HCT116 (cell line): Measurements from ENCODE around the gene SLC1A4. TPM values are rescaled to one million over a fixed set of nuclear protein-coding genes. Genes with fewer than 3 reads are reported as not detected.

Experiments used
- ATAC-seq: fragments of 200-7000 bp; cut with Tn5 transposase; 2 replicates; pipeline ENCODE4 v1.9.1; 2020; ENCODE audit warnings: mild to moderate bottlenecking, moderate library complexity
- BruUV-seq: library from RNA; stranded (reverse); fragments of 400-500 nt; replicated peaks from 2 replicates; lab custom pipeline; 2021; lab: Mats Ljungman, UMichigan
- CTCF ChIA-PET: fragments of 300-600 bp; sonication (Branson Sonifier 250); formaldehyde crosslinking; loops from one replicate; lab custom pipeline; 2021; ENCODE audit warnings: antibody characterized with exemption; lab: Charles Lee
- POLR2A ChIA-PET: fragments of 300-600, 350-600 bp; sonication (Branson Sonifier 250); formaldehyde crosslinking; loops from one replicate; lab custom pipeline; 2021; ENCODE audit warnings: antibody characterized with exemption; lab: Charles Lee
- RAD21 ChIA-PET, 2 experiments: fragments of 300-600 bp; sonication (Branson Sonifier 250); formaldehyde crosslinking; loops; one replicate each; lab custom pipeline; 2023; ENCODE audit warnings: low total read pairs in 2 of 2; ENCODE audit not compliant: uncharacterized antibody in 2 of 2, unreplicated experiment in 2 of 2, low non-redundant PET in 1 of 2; lab: Charles Lee
- DNase-seq: peaks from one replicate; pipeline ENCODE4 v3.0.0-alpha.2; 2010; ENCODE audit warnings: low read depth, low spot score
- H2AFZ ChIP-seq: fragments of 200-600 bp; shearing (Covaris generic), sonication (generic); 2 replicates; pipeline ENCODE4 v1.6.1; 2017; ENCODE audit warnings: low read depth, mixed run types, mixed read lengths, antibody characterized with exemption, low read length; ENCODE audit not compliant: poor library complexity, severe bottlenecking
- H3K27ac ChIP-seq: 2 replicates; pipeline ENCODE4 v1.5.1; 2012; ENCODE audit warnings: low read depth, low read length
- H3K27me3 ChIP-seq: fragments of 200-600 bp; sonication (generic); 2 replicates; pipeline ENCODE4 v1.6.1; 2016; ENCODE audit warnings: mixed run types, low read length, mixed read lengths; ENCODE audit not compliant: insufficient read depth
- H3K36me3 ChIP-seq, 2 experiments: fragments of 200-500 bp in 1 of 2; fragments of 200-600 bp in 1 of 2; sonication (Bioruptor generic) in 1 of 2; sonication (generic) in 1 of 2; 2 replicates each; pipeline versions ENCODE4 v1.5.1 to v1.6.1; 2014 to 2016; ENCODE audit warnings: low read length in 2 of 2, inconsistent platforms in 1 of 2, mixed read lengths in 1 of 2, mixed run types in 1 of 2; ENCODE audit not compliant: insufficient read depth in 2 of 2, control insufficient read depth in 1 of 2
- H3K4me1 ChIP-seq, 2 experiments: fragments of 200-600 bp in 1 of 2; sonication (generic) in 1 of 2; 2 replicates each; pipeline versions ENCODE4 v1.5.1 to v1.6.1; 2012 to 2017; ENCODE audit warnings: low read length in 2 of 2, inconsistent platforms in 1 of 2, mild to moderate bottlenecking in 1 of 2, mixed read lengths in 1 of 2, mixed run types in 1 of 2, moderate library complexity in 1 of 2; ENCODE audit not compliant: insufficient read depth in 2 of 2, control insufficient read depth in 1 of 2
- H3K4me2 ChIP-seq: fragments of 200-600 bp; sonication (generic); 2 replicates; pipeline ENCODE4 v1.6.1; 2017; ENCODE audit warnings: mixed run types, low read length, mixed read lengths
- H3K4me3 ChIP-seq, 2 experiments: fragments of 200-600 bp in 1 of 2; sonication (generic) in 1 of 2; replicated peaks in 1 of 2; 2 replicates each; pipeline ENCODE4 v1.5.1; 2011 to 2016; ENCODE audit warnings: low read length in 2 of 2, control low read depth in 1 of 2, low read depth in 1 of 2, mild to moderate bottlenecking in 1 of 2, mixed read lengths in 1 of 2, mixed run types in 1 of 2
- H3K79me2 ChIP-seq: fragments of 200-600 bp; sonication (generic); 2 replicates; pipeline ENCODE4 v1.6.1; 2017; ENCODE audit warnings: mild to moderate bottlenecking, mixed run types, low read length, moderate library complexity, mixed read lengths; ENCODE audit not compliant: insufficient read depth
- H3K9ac ChIP-seq: fragments of 200-600 bp; sonication (generic); 2 replicates; pipeline ENCODE4 v1.6.1; 2016; ENCODE audit warnings: low read length, mixed read lengths
- H3K9me2 ChIP-seq: fragments of 200-600 bp; sonication (generic), shearing (Covaris generic); 2 replicates; pipeline ENCODE4 v1.6.1; 2017; ENCODE audit warnings: mixed run types, mild to moderate bottlenecking, moderate library complexity; ENCODE audit not compliant: insufficient read depth
- H3K9me3 ChIP-seq, 2 experiments: fragments of 200-500 bp in 1 of 2; fragments of 200-600 bp in 1 of 2; sonication (Bioruptor generic) in 1 of 2; sonication (generic) in 1 of 2; 2 replicates each; pipeline ENCODE4 v1.6.1; 2014 to 2017; ENCODE audit warnings: low read length in 2 of 2, mixed read lengths in 2 of 2, inconsistent platforms in 1 of 2, low read depth in 1 of 2, mild to moderate bottlenecking in 1 of 2, mixed run types in 1 of 2, moderate library complexity in 1 of 2; ENCODE audit not compliant: control insufficient read depth in 1 of 2, insufficient read depth in 1 of 2
- H4K20me1 ChIP-seq: fragments of 200-600 bp; sonication (generic), shearing (Covaris generic); 2 replicates; pipeline ENCODE4 v1.6.1; 2017; ENCODE audit warnings: mixed run types, mild to moderate bottlenecking, moderate library complexity; ENCODE audit not compliant: insufficient read depth
- ATF3 ChIP-seq: IDR thresholded peaks from 2 replicates; pipeline ENCODE4 v1.6.1; 2012
- EZH2phosphoT487 ChIP-seq: fragments of 200-600 bp; IDR thresholded peaks from 2 replicates; pipeline ENCODE4 v1.6.1; 2018; ENCODE audit warnings: antibody characterized with exemption, borderline replicate concordance
- JUND ChIP-seq: IDR thresholded peaks from 2 replicates; pipeline ENCODE4 v1.6.1; 2012
- MAX ChIP-seq: IDR thresholded peaks from 2 replicates; pipeline ENCODE4 v1.6.1; 2012
- SIN3A ChIP-seq: IDR thresholded peaks from 2 replicates; pipeline ENCODE4 v1.6.1; 2012; ENCODE audit warnings: low read depth
- TCF7L2 ChIP-seq: IDR thresholded peaks from 2 replicates; pipeline ENCODE4 v1.7.0; 2011; ENCODE audit warnings: borderline replicate concordance, inconsistent platforms; ENCODE audit not compliant: insufficient read depth, insufficient read length; ENCODE audit errors: extremely low read depth
- ZFX ChIP-seq: fragments of 450-650 bp; IDR thresholded peaks from 2 replicates; pipeline ENCODE4 v1.6.1; 2017
- intact Hi-C: fragments of 100-400 bp; cut with micrococcal nuclease; formaldehyde crosslinking; loops from 2 replicates; pipeline ENCODE4 v1.10.0; 2022
- total RNA-seq: library from RNA; stranded (reverse); gene quantifications from one replicate; pipeline ENCODE4 v1.2.1, GENCODE V29; 2021; ENCODE audit not compliant: unreplicated experiment
- TF ChIP-seq, protein P1 (sequence below): IDR thresholded peaks from 2 replicates; pipeline ENCODE4 v1.6.1; 2012; ENCODE audit warnings: low read depth

SLC1A4 gene
- total RNA-seq, 1 experiment from 2014 or later = 9.2 TPM

GRCh38 chr2:65031341-65032018 lies 42.3 kb downstream of the SLC1A4 start:
- no peak for DNase-seq
- ChIA-PET CTCF (interaction anchor here (5.2 kb wide), 1 partner anchor 114 kb away, joined by 32 read pairs; no protein-coding TSS in a partner anchor), POLR2A (no interaction called here), RAD21 (no interaction called here)
- H3K27me3 ChIP-seq = no peaks in the 10 kb centered on the region
- H3K27ac ChIP-seq = no peak overlapping the region
- BruUV-seq = no TSS peak
- no peak overlapping the region for H2AFZ ChIP-seq
- no peak for ATAC-seq
- H3K36me3 ChIP-seq = no peaks in the 10 kb centered on the region
- no peaks in the 10 kb centered on the region for H3K9me3 ChIP-seq
- H4K20me1 ChIP-seq = no peaks in the 10 kb centered on the region
- H3K4me1 ChIP-seq = no peaks in the 10 kb centered on the region
- H3K4me3 ChIP-seq = no peak overlapping the region
- no peaks in the 10 kb centered on the region for H3K79me2 ChIP-seq
- TF ChIP-seq ZFX (no peak), EZH2phosphoT487 (no peak), ATF3 (no peak), JUND (no peak), MAX (no peak), TCF7L2 (no peak), SIN3A (no peak)
- TF ChIP-seq, protein P1, sequence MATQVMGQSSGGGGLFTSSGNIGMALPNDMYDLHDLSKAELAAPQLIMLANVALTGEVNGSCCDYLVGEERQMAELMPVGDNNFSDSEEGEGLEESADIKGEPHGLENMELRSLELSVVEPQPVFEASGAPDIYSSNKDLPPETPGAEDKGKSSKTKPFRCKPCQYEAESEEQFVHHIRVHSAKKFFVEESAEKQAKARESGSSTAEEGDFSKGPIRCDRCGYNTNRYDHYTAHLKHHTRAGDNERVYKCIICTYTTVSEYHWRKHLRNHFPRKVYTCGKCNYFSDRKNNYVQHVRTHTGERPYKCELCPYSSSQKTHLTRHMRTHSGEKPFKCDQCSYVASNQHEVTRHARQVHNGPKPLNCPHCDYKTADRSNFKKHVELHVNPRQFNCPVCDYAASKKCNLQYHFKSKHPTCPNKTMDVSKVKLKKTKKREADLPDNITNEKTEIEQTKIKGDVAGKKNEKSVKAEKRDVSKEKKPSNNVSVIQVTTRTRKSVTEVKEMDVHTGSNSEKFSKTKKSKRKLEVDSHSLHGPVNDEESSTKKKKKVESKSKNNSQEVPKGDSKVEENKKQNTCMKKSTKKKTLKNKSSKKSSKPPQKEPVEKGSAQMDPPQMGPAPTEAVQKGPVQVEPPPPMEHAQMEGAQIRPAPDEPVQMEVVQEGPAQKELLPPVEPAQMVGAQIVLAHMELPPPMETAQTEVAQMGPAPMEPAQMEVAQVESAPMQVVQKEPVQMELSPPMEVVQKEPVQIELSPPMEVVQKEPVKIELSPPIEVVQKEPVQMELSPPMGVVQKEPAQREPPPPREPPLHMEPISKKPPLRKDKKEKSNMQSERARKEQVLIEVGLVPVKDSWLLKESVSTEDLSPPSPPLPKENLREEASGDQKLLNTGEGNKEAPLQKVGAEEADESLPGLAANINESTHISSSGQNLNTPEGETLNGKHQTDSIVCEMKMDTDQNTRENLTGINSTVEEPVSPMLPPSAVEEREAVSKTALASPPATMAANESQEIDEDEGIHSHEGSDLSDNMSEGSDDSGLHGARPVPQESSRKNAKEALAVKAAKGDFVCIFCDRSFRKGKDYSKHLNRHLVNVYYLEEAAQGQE = no peak
- H3K4me2 ChIP-seq = no peak overlapping the region
- intact Hi-C loops = loop anchor here (2.0 kb wide), 1 partner anchor 115 kb away; no protein-coding TSS in a partner anchor
- no peak overlapping the region for H3K9ac ChIP-seq
- no peaks in the 10 kb centered on the region for H3K9me2 ChIP-seq
